GM18511 (cell line): Measurements from ENCODE around the gene CFD.
"Not testable (repeated sequence)": the region's sequence is repeated elsewhere in the genome, so short reads cannot be mapped to it uniquely, and the experiment has no call there.

ENCODE experiments used
- ATAC-seq: cut with Tn5 transposase; IDR thresholded peaks from one replicate; pipeline ENCODE4 v1.9.1; 2021; ENCODE audit warnings: mild to moderate bottlenecking, moderate library complexity; ENCODE audit not compliant: unreplicated experiment

CFD gene

DNA sequence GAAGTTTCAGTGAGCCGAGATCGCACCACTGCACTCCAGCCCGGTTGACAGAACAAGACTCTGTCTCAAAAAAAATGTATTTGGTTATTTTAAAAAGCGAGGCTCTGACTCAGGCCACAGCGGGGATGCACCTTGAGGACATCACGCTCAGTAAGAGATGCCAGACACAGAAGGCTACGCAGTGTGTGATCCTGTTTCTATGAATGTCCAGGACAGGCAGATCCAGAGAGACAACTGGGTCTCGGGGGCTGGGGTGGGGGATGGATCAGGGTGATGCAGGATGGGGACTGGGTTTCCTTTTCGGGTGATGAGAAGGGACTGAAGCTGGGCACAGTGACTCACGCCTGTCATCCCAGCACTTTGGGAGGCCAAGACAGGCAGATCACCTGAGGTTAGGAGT is 28.1 kb downstream of the CFD start:
- ATAC-seq: no peak

DNA sequence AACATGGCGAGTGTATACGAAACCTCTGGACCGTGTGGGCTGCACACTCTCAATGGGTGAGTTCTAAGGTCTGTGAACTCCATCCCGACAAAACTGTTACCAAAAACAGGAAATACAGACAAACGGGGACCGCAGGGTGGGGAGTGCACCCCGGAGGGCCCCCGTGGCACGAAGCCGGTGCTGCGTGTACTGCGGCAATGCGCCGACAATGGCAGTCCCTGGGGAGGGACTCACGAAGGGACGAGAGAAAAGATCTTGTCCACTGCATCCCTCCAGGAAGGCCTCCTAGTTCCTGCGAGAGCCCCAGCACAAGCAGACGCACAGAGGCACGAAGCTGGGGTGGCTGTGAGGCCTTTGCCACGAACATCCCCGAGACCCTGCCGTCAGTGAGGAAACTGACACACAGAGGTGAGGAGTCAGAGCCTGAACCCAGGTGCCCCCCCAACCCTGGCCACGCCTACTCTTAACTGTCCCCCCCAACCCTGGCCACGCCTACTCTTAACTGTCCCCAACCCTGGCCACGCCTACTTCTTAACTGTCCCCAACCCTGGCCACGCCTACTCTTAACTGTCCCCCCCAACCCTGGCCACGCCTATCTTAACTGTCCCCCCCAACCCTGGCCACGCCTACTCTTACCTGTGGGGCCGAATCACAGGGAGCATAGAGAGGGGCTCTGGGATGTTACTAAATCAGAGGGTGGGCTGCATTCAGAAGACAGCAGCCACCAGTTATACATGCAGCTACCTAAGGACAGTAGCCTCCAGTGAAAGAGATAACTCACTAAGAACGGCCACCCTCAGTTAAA is 29.3 kb downstream of the CFD start:
- no peak for ATAC-seq

DNA sequence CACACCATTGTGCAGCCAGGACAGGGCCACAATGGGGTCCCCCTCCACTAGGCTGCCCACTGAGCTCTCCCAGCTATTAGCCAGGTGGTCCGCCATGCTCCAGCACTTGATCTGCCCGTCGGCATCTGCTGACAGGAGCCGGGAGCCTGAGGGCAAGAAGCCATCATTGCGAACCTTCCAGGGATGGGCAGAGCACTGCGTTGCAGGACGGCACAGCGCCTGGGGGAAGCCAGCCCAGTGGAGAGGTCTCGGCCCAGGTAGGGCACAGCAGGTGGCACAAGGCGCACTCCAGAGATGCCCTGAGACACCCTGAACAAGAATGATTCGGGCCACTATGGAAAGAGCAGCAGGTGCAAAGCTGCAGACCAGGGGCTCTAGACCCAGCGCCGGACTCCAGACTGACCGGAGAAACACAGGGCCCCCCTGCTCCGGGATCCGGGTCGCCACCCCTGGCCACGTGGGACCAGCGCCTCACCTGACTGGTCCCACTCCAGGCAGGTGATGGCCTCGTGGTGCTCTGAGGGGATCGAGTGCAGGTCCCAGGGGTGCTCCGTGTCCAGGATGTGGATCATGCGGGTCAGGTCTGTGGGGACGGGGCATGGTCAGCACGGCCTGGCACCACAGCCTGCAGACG is 30.3 kb downstream of the CFD start:
- no peak for ATAC-seq

DNA sequence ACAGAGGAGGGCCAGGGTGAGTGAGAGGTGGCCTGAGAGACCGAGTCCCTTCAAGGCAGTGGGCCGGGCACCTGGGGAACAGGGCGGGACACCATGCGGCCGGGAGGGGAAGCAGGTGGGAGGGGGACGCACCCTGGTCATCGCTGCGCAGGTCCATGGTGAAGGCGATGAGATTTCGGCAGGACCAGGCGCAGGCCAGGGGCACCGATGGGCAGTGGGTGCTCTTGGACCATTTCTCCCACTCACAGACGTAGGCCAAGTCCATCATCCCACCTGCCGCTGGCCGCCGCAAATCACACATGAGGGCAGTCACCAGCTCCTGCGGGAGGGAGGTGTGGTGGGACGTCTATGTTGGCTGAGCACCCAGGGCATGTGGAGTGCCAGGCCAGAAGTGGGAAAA is 31.4 kb downstream of the CFD start:
- no peak for ATAC-seq

DNA sequence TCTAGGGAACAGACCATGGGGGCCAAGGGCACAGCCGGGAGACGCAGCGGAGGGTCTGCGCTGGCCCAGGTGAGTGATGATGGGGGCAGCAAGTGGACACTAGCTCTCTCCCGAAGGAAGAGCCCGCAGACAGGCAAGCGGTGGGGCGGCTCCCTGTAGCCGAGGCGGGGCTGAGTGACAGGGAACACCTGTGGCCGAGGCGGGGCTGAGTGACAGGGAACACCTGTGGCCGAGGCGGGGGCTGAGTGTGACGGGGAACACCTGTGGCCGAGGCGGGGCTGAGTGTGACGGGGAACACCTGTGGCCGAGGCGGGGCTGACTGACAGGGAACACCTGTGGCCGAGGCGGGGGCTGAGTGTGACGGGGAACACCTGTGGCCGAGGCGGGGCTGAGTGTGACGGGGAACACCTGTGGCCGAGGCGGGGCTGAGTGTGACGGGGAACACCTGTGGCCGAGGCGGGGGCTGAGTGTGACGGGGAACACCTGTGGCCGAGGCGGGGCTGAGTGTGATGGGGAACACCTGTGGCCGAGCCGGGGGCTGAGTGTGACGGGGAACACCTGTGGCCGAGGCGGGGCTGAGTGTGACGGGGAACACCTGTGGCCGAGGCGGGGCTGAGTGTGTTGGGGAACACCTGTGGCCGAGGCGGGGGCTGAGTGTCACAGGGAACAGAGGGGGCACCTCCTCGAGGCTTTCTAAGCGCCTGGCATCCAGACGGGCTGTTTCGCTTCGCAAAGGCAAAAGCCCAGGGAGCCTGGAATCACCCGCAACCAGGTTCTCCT is 32.1 kb downstream of the CFD start:
- not testable (repeated sequence) for ATAC-seq

DNA sequence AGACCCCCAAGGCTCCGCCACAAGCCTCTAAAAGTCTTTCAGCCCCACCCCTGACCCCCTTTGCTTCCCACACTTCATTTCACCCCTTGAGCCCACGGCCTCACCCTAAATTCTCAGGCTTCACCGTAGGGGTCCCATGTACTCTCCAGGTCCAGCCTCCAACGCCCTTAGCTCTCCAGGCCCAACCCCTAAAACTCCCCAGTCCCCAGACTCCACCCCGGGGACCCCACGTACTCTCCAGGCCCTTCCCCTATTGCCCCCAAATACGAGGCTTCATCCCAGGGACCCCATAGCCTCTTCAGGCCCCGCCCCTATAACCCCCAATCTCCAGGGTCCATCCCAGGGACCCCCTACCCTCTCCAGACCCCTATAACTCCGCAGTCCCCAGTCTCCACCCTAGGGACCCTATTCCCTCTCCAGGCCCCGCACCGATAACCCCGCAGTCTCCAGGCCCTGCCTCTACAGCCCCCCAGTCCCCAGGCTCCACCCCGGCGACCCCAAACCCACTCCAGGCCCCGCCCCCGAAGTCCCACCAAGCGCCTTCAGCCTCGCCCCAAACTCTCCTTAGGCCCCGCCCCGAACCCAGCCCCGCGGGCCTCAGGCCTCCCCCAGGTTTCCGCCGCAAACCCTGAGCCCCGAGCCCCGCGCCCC is 32.9 kb downstream of the CFD start:
- no peak for ATAC-seq

DNA sequence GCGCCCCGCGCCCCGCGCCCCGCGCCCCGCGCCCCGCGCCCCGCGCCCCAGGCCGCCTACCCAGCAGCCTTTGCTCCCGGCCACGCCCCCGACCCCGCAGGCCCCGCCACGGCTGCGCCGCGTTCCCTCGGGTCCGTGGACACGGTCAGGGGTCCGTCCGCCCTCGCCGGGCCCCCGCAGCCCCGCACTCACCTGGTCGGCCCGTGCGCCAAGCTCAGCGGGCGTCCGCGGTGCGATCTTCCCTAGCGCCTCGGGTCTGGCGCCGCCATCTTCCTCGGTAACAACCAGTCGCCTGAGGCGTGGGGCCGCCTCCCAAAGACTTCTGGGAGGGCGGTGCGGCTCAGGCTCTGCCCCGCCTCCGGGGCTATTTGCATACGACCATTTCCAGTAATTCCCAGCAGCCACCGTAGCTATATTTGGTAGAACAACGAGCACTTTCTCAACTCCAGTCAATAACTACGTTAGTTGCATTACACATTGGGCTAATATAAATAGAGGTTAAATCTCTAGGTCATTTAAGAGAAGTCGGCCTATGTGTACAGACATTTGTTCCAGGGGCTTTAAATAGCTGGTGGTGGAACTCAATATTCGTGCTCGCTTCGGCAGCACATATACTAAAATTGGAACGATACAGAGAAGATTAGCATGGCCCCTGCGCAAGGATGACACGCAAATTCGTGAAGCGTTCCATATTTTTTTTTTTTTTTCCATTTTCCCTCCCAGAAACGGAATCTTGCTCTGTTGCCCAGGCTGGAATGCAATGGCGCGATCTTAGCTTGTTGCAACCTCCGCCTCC is 33.6 kb downstream of the CFD start, which contains the start of the genes MED16 and RNU6-9:
TSS of gene MED16 (minus strand) at position 294 of the 796 bp plus-strand sequence. CDS start 2,056 bp downstream, outside the sequence.
TSS of gene RNU6-9 (plus strand) at position 591 of the 796 bp plus-strand sequence.
- ATAC-seq: peak; percentile 77

DNA sequence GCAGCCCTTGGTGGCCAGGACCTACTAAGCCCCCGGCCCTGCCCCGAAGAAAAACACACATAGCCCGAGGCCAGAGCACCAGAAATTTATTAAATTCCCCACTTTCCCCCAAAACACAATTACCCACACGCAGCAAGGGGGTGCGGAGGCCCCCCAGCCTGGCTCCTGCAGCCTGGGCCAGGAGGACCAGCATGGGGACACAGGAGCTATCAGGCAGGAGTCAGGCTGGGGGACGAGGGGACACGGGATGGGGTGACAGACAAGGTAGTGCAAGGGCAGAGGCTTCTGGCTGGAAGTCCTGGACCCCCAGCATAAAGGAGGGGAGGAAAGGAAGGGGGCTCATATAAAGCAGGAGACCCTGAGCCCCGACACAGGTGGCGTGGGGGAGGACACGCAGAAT is 37.0 kb downstream of the CFD start:
- ATAC-seq: no peak

DNA sequence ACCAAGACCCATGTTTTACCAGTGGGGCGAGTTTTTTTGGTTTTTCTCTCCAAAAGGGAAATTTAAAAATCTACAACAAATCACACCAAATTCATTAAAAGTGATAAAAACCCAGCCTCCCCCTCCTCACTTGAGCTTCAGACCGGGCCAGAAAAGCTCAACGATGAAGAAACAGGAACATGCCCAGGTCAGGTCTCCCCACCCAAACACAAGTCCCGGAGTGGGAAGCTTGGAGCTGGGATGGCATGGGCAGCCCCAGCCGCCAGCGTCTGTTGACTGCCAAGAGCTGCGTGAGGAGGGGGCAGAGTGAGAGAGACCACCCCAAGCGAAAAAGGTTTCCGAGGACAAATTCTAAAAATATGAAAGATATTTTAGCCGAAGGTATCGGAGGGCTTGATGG is 37.5 kb downstream of the CFD start:
- ATAC-seq: no peak

DNA sequence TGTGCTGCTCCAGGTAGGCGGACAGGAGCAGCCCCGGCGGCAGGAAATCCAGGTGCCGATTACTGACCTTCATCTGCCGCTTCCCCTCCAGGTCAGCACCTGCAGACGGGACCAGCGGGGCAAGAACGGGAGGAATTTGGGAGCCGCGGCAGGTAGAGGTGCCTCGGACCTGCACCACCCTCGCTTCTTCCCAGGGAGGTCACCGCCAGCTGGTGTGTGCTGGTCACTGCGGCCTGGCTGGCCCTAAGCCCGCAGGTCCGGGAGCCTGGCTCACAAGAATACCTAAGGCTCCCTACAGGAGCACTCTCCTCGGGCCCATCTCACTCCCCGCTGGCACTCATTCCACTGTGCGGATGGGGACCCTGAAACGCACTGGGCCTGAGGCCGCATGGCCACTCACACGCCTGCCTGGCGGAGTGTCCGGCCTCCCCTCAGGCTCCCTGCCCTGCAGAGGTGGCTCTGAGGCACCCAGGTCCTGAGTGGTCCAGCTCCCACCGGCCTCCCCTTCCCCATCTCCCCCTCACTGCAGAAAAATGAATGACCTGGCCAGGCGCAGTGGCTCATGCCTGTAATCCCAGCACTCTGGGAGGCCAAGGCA is 38.1 kb downstream of the CFD start:
- ATAC-seq: no peak

DNA sequence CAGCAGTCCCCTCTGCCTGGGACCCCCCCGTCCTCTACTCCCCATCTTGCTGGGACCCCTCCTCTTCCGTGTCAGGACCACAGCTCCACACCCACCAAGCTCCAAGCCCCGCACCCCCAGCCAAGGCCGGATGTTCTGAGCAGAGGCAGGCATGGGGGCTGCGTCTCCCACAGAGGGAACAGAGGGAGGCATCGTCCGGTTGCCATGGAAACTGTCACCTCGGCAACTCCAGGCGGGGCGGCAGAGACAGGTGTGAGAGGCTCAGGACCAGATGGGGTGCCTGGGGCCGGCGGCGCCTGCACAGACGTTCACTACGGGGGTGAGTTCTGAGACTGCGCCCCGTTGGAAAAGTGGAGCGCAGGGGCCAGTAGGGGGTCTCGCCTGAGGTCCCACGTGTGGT is 39.2 kb downstream of the CFD start:
- ATAC-seq: no peak

DNA sequence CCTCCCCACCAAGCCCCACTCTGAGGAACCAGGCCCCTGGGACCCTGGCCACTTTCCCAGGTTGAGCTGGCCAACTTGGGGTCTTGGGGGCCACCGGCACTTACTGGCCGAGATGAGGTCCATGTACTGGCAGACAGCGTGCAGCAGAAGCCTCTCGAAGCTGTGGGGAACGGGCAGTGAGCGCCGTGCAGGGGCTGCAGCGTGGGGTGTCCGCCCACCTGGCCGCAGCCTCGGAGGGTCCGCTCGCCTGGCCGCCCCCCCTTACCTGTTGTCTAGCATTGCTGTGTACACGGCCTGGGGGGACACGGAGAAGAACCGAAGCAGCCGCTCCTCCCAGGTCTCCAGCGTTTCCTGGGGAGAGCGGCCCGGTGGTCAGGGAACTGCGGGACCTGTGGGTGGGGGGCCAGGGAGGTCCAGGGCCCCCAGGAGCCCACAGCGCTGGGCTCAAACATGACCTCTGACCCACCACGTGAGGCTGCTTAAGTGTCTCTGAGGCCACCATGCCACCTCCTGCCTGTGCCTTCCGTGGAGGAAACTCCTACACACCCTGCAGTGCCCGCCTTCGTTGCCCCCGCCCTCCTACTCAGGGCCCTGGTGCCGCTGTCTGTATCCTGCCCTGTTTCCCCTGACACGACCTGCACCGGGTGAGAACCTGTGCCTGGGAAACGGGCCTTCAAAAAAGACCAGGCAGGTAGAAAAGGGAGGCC is 40.0 kb downstream of the CFD start:
- ATAC-seq: no peak

DNA sequence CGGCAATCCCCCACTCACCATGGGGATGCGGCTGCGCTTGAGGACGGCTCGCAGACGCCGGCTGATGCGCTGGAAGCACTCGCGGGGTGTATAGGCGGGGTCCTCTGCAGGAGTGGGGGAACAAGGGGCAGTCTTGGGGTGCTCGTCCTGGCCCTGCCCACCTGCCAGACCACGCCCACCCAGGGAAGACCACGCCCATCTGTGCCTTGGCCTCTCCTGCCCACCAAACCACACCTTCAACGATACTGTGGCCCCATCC is 40.5 kb downstream of the CFD start:
- no peak for ATAC-seq

DNA sequence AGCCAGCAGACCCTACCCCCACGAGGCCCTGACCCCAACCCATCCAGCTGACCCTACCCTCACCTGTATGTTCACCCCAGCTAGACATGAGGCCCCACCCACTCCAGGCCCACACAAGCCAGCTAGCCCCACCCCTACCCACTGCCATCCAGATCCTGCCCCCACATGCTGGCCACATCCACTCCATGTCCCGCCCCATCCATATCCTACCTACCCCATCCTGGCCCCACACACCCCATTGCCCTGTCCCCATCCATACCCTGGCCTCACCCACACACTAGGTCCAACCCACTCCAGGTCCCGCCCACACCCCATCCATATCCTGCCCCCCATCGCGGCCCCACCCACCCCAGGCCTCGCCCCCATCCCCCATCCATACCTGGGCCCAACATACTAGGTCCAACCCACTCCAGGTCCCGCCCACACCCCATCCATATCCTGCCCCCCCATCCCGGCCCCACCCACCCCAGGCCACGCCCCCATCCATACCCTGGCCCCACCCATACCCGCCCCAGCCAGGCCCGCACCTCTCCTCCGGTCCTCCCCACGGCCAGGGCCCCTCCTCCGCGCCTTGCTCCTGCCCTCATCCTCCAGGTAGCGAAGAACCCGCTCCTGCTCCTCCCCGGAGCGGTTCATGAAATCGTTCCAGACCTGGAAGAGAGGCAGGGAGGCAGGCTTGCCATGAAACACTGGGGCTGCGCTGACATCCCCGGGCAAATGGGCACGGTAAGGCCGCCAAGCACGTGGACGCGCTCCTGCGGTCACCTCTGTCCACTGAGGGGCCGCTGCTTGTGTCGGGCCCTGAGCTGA is 41.0 kb downstream of the CFD start:
- no peak for ATAC-seq

DNA sequence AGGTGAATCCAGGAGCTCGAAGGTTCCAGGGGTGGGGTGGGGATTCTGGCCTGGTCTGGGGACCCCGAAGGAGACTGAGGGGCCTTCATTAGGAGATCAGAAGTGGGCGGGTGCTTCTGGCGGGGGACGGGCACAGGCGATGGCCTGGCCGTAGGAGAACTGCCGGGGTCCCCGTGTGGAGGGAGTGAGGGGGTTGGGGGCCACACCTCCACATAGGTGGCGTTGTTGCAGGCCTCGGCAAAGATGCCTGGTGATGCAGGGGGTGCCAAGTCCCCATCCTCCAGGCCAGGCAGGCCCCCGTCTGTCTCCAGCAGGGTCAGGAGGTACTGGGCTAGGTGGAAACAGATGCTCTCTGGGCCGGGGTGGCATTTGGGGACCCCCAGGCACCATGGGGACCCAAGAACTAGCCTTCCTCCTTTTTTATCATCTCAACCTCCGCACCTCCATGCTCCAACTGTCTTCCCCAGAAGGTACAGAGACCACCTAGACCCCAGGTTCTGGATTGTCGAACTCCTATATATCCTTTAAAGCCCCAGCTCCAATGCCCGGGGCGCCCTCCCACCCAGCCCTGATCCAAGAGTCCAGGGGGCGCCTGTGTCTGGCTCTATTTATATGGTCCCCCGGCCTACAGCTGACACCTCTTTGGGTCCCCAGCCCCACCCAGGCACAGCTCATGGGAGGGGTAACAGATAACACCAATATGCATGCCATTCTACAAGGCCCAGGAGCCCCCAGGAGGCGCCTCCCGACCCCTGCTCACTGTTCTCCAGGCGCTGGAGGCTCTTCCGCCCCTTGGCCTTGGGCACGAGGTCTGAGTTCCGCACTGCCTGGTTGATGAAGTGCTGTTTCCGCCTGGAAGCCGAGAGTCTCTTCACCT is 42.0 kb downstream of the CFD start:
- ATAC-seq: no peak

DNA sequence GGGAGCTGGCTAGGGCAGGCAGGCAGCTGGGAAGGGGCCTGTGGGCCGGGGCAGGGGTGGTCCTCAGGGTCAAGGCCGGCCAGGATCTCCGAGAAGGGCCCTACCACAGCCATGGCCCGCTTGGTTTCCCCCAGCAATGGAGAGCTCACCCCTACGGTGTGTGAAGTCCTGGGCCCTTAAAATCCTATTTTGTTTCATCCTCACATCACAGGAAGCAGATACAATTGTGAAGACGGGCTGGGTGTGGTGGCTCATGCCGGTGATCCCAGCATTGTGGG is 42.6 kb downstream of the CFD start:
- ATAC-seq: no peak

DNA sequence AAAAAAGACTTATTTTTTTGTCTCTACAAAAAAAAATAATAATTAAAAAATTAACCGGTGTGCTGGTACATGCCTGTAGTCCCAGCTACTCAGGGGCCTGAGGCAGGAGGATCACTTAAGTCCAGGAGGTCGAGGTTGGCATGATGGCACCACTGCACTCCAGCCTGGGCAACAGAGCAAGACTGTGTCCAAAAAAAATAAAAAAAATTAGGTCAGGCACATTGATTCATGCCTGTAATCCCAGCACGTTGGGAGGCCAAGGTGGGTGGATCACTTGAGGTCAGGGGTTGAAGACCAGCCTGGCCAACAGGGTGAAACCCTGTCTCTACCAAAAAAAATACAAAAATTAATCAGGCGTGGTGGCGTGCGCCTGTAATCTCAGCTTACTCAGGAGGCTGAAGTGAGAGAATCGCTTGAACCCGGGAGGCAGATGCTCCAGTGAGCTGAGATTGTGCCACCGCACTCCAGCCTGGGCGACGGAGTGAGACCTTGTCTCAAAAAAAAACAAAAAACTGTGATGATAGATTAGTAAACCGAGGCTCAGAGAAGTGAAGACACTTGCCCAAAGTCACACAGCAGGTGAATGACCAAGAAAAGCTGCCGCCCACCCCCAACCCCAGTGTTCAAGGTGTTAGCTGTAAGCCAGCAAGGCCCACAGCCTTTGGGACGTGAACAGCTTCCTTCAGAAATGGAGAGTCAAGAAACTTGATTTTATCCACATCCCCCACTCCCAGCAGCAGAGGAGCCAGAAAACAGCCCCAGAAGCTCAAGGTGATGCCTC is 43.2 kb downstream of the CFD start:
- ATAC-seq: no peak
